Measurements from ENCODE around the gene LNX2.

LNX2 gene

GRCh38 chr13:27620377-27621115 is at the start of gene LNX2:
TSS of gene LNX2 (minus strand) at chr13:27620529. CDS start at chr13:27581703, 38,826 bp downstream.
- DNase-seq (ENCODE audit: low read depth in 2 of 2) = peak; percentile 94

GRCh38 chr13:27667946-27668345 is 47.6 kb upstream of the LNX2 start:
- DNase-seq (ENCODE audit: low read depth in 2 of 2) = no peak

GRCh38 chr13:27666951-27667350 is 46.6 kb upstream of the LNX2 start:
- DNase-seq (ENCODE audit: low read depth in 2 of 2) = no peak

GRCh38 chr13:27665761-27666160 is 45.4 kb upstream of the LNX2 start:
- DNase-seq (ENCODE audit: low read depth in 2 of 2) = no peak

- no peak for DNase-seq (ENCODE audit: low read depth in 2 of 2)
Observed at GRCh38 chr13:27665333-27665732, 45.0 kb upstream of the LNX2 start.

GRCh38 chr13:27663947-27664346 is 43.6 kb upstream of the LNX2 start:
- DNase-seq (ENCODE audit: low read depth in 2 of 2) = no peak

GRCh38 chr13:27662738-27663470 is 42.6 kb upstream of the LNX2 start:
- no peak for DNase-seq (ENCODE audit: low read depth in 2 of 2)

GRCh38 chr13:27661017-27661416 is 40.7 kb upstream of the LNX2 start:
- DNase-seq (ENCODE audit: low read depth in 2 of 2) = no peak

GRCh38 chr13:27660511-27660910 is 40.2 kb upstream of the LNX2 start:
- no peak for DNase-seq (ENCODE audit: low read depth in 2 of 2)

- no peak for DNase-seq (ENCODE audit: low read depth in 2 of 2)
Observed at GRCh38 chr13:27659145-27659865, 39.0 kb upstream of the LNX2 start.

- no peak for DNase-seq (ENCODE audit: low read depth in 2 of 2)
Observed at GRCh38 chr13:27658546-27658945, 38.2 kb upstream of the LNX2 start.

GRCh38 chr13:27657724-27658123 is 37.4 kb upstream of the LNX2 start:
- DNase-seq (ENCODE audit: low read depth in 2 of 2) = no peak

GRCh38 chr13:27654816-27655215 is 34.5 kb upstream of the LNX2 start:
- no peak for DNase-seq (ENCODE audit: low read depth in 2 of 2)

GRCh38 chr13:27654059-27654458 is 33.7 kb upstream of the LNX2 start:
- DNase-seq (ENCODE audit: low read depth in 2 of 2) = no peak

- no peak for DNase-seq (ENCODE audit: low read depth in 2 of 2)
Observed at GRCh38 chr13:27650312-27650711, 30.0 kb upstream of the LNX2 start.

GRCh38 chr13:27644302-27644701 is 24.0 kb upstream of the LNX2 start:
- DNase-seq (ENCODE audit: low read depth in 2 of 2) = no peak

GRCh38 chr13:27643334-27644132 is 23.2 kb upstream of the LNX2 start:
- no peak for DNase-seq (ENCODE audit: low read depth in 2 of 2)

GRCh38 chr13:27641711-27642502 is 21.6 kb upstream of the LNX2 start:
- no peak for DNase-seq (ENCODE audit: low read depth in 2 of 2)

GRCh38 chr13:27639186-27639585 is 18.9 kb upstream of the LNX2 start:
- DNase-seq (ENCODE audit: low read depth in 2 of 2) = no peak

GRCh38 chr13:27638521-27638920 is 18.2 kb upstream of the LNX2 start:
- no peak for DNase-seq (ENCODE audit: low read depth in 2 of 2)

GRCh38 chr13:27638001-27638400 is 17.7 kb upstream of the LNX2 start:
- no peak for DNase-seq (ENCODE audit: low read depth in 2 of 2)

All from stimulated activated CD8-positive, alpha-beta memory T cell treated with anti-CD3 and anti-CD28 coated beads, Interleukin-2, amount 100 ng/mL, for 1 hour (primary cell).